Ovary (tissue), 9 donors: ENCODE results near the gene SIK2. TPM values are rescaled to one million over a fixed set of nuclear protein-coding genes. Genes with fewer than 3 reads are reported as not detected.
"Not testable (repeated sequence)": the region's sequence is repeated elsewhere in the genome, so short reads cannot be mapped to it uniquely, and the experiment has no call there.

Experiments
- DNase-seq, 5 donors: peaks; one replicate each; pipeline ENCODE4 v3.0.0-alpha.2; 2019 to 2020
- H3K27ac ChIP-seq, 2 donors: fragments of 200-600 bp; one replicate each; pipeline versions ENCODE4 v1.5.1 to v1.8.0; 2019 to 2022
- H3K27me3 ChIP-seq: fragments of 200-600 bp; one replicate; pipeline ENCODE4 v1.8.0; 2022
- H3K36me3 ChIP-seq: fragments of 200-600 bp; sonication (generic); one replicate; pipeline ENCODE4 v1.5.1; 2019
- H3K4me1 ChIP-seq: one replicate; pipeline ENCODE4 v1.8.1; 2013; ENCODE audit warnings: mild to moderate bottlenecking, moderate library complexity; ENCODE audit not compliant: insufficient read depth
- H3K4me3 ChIP-seq: fragments of 200-600 bp; sonication (generic); one replicate; pipeline ENCODE4 v1.5.1; 2017
- H3K9me3 ChIP-seq, 2 donors: fragments of 200-600 bp in 1 of 2; sonication (generic) in 1 of 2; one replicate each; pipeline versions ENCODE4 v1.5.1 to v1.8.1; 2013 to 2019; ENCODE audit warnings: mild to moderate bottlenecking in 1 of 2, moderate library complexity in 1 of 2
- CTCF ChIP-seq, 3 donors: fragments of 450-650 bp in 2 of 3; fragments of 200-600 bp in 1 of 3; IDR thresholded peaks; one replicate each; pipeline versions ENCODE4 v1.5.1 to v1.8.0; 2016 to 2022; ENCODE audit warnings: antibody characterized with exemption in 3 of 3, mild to moderate bottlenecking in 1 of 3
- EP300 ChIP-seq: sonication (generic); formaldehyde crosslinking; IDR thresholded peaks from one replicate; pipeline ENCODE4 v1.6.1; 2017; ENCODE audit warnings: antibody characterized with exemption
- POLR2A ChIP-seq: fragments of 450-650 bp; IDR thresholded peaks from one replicate; pipeline ENCODE4 v1.6.1; 2017; ENCODE audit warnings: antibody characterized with exemption, mild to moderate bottlenecking, moderate library complexity
- WGBS, 3 donors: extraction: QIAGEN DNeasy Blood & Tissue Kit in 1 of 3; methylation state at CpG; one replicate each; pipeline versions ENCODE4 v1.1.5 to v1.1.7; 2013 to 2017; 5-methylcytosine and 5-hydroxymethylcytosine counted together
- intact Hi-C, 4 donors: fragments of 100-400 bp; cut with DNase I; formaldehyde crosslinking; loops; one replicate each; pipeline versions ENCODE4 v1.11.0 to v1.15.1; 2022 to 2023
- polyA plus RNA-seq, 2 donors: library from polyadenylated mRNA; stranded (reverse); fragments of 200-250 nt in 1 of 2; fragments of 350-450 nt in 1 of 2; fragmentation: Illumina TruSeq in 1 of 2; extraction: RNeasy Lipid Tissue Mini Kit (QIAGEN cat#74804) in 1 of 2; gene quantifications; one replicate each; pipeline ENCODE4 v1.2.3, GENCODE V29; 2013 to 2014
- total RNA-seq, 7 donors: library from RNA; depleted of rRNA in 2 of 7; stranded (reverse); fragments of >200 nt in 2 of 7; fragmentation: NEBNext Ultra II Directional in 3 of 7; extraction: Animal tissue kit (Norgen Biotek cat#: 25700) in 3 of 7; gene quantifications; one replicate each; pipeline versions ENCODE4 v1.1.0 to v1.2.4, GENCODE V29; 2016 to 2023
- donor health status: DM: no; HTN: no; CAD: no; lungs with moderate emphysema.
- donor health status: DM: no; HTN: no; CAD: no.
- donor health status: Bipolar disorder and iron deficiency.
- donor health status: DM: yes; HTN: yes; CAD: no.
- donor health status: DM: no; HTN: no; CAD: no.
- donor health status: DM: yes; HTN: yes; CAD: no.

The SIK2 gene
- total and polyA plus RNA-seq, 9 donors = 13.7 to 50.5 (median 26.8) TPM

DNA sequence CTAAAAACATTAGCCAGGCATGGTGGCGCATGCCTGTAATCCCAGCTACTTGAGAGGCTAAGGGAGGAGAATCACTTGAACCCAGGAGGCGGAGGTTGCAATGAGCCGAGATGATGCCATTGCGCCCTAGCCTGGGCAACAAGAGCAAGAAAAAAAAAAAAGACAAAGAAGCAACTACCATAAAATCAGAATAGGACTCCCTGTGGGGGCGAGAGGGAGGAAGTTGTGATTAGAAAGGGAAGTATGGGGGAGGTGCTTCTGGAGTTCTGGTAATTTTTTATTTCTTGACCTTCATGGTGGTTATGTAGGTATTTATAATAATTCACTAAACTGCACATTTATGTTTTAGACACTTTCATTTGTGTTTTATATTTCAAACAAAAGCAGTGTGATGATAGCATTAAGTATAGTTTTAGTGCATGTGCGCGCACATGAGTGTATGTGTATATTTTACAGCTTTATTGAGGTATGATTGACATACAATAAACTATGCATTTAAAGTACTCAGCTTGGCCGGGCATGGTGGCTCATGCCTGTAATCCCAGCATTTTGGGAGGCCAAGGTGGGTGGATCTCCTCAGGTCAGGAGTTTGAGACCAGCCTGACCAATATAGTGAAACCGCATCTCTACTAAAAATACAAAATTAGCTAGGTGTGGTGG, 43.5 kb downstream of the SIK2 start:
- H3K27ac ChIP-seq = no peak overlapping the region
- peaks cover 1% of the 10 kb centered on the region for H3K4me1 ChIP-seq
- H3K9me3 ChIP-seq = no peaks in the 10 kb centered on the region
- H3K4me3 ChIP-seq = no peak overlapping the region
- intact Hi-C loops = no loop called here
- TF ChIP-seq POLR2A (no peak), CTCF (IDR thresholded peaks at IDR 0.05) (no peak), EP300 (no peak)
- DNase-seq = no peak
- no peaks in the 10 kb centered on the region for H3K27me3 ChIP-seq
- 94 to 98% (median 95%) methylated on average over 9 of the region's 9 CpGs for WGBS, 3 donors
- no peaks in the 10 kb centered on the region for H3K36me3 ChIP-seq

GRCh38 chr11:111651336-111651735, 49.1 kb downstream of the SIK2 start:
- intact Hi-C loops, H3K36me3 ChIP-seq, H3K4me3 ChIP-seq, H3K9me3 ChIP-seq, H3K27ac ChIP-seq, H3K27me3 ChIP-seq, DNase-seq, H3K4me1 ChIP-seq: not testable (repeated sequence)
- WGBS, 3 donors = 95 to 96% (median 95%) methylated on average over 5 of the region's 5 CpGs

DNA sequence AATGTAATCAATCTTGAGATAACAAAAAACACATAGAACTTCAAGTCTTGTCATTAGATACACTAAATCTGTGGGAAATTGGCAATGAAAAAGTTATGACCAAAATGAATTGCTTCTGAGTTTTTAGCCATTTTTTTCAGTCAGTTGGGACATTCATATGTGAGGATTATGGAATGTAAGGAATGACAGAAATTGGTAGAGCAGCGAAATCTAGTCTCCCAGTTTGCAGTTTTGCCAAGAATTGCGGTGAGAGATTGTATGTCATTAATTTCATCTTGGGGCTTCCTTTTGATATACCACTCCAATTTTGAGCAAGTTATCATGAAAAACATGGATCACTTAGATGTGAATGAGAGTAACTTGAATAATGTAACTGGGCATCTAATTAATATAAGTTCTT, 49.9 kb downstream of the SIK2 start:
- H3K36me3 ChIP-seq = no peaks in the 10 kb centered on the region
- intact Hi-C loops = no loop called here
- H3K4me1 ChIP-seq = no peaks in the 10 kb centered on the region
- H3K4me3 ChIP-seq = no peak overlapping the region
- no peak for TF ChIP-seq CTCF (IDR thresholded peaks at IDR 0.05)
- no peak for TF ChIP-seq POLR2A
- no peak for TF ChIP-seq EP300
- no peaks in the 10 kb centered on the region for H3K9me3 ChIP-seq
- no peak overlapping the region for H3K27ac ChIP-seq
- no peak for DNase-seq
- H3K27me3 ChIP-seq = no peaks in the 10 kb centered on the region
- 38 to 67% (median 65%) methylated on average over 2 of the region's 2 CpGs for WGBS, 3 donors

GRCh38 chr11:111654601-111655000, 52.4 kb downstream of the SIK2 start:
- no peak for TF ChIP-seq CTCF (IDR thresholded peaks at IDR 0.05)
- TF ChIP-seq POLR2A = no peak
- no peak for TF ChIP-seq EP300
- Histone ChIP-seq H3K27me3 (no peaks in the 10 kb centered on the region), H3K36me3 (no peaks in the 10 kb centered on the region), H3K9me3 (no peaks in the 10 kb centered on the region), H3K4me1 (peaks cover 2% of the 10 kb centered on the region), H3K27ac (no peak overlapping the region), H3K4me3 (no peak overlapping the region)
- no peak for DNase-seq
- intact Hi-C loops = no loop called here

DNA sequence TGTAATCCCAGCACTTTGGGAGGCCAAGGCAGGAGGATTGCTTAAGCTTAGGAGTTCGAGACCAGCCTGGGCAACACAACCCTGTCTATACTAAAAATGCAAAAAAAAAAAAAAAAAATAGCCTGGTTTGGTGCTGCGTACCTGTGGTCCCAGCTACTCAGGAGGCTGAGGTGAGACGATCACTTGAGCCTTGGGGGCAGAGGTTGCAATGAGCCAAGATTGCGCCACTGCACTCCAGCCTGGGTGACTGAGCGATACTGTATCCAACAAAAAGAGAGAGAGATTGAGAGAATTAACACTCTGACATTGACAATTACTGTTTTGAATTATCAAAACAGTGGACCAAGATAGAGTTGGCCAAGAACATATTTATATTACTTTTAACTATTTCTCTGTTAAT, 53.7 kb downstream of the SIK2 start:
- no peak for TF ChIP-seq EP300
- no peak for TF ChIP-seq CTCF (IDR thresholded peaks at IDR 0.05)
- TF ChIP-seq POLR2A = no peak
- no peak for DNase-seq
- Histone ChIP-seq H3K9me3 (no peaks in the 10 kb centered on the region), H3K36me3 (no peaks in the 10 kb centered on the region), H3K27me3 (no peaks in the 10 kb centered on the region), H3K4me3 (no peak overlapping the region), H3K4me1 (peaks cover 2% of the 10 kb centered on the region), H3K27ac (no peak overlapping the region)
- intact Hi-C loops = no loop called here
- WGBS, 3 donors = 96 to 98% (median 97%) methylated on average over 5 of the region's 5 CpGs

DNA sequence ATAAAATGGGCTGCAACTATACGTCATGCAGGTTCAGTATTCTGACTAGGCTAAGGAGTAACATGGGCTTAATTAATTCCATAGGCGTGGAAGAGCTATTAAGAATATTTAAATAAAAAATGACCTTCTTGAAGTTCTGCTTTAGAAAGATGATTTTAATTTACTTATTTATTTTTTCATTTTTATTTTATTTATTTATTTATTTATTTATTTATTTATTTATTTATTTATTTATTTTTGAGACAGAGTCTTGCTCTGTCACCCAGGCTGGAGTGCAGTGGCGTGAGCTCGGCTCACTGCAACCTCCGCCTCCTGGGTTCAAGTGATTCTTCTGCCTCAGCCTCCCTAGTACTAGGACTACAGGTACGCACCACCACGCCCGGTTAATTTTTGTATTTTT, 55.7 kb downstream of the SIK2 start:
- 98% methylated on average over 8 of the region's 8 CpGs for WGBS, 3 donors
- H3K27ac ChIP-seq, H3K27me3 ChIP-seq, H3K9me3 ChIP-seq, H3K36me3 ChIP-seq, DNase-seq, H3K4me1 ChIP-seq, intact Hi-C loops, H3K4me3 ChIP-seq: not testable (repeated sequence)

- 96 to 100% (median 97%) methylated on average over 3 of the region's 3 CpGs for WGBS, 3 donors
- H3K4me1 ChIP-seq, H3K4me3 ChIP-seq, H3K27me3 ChIP-seq, H3K9me3 ChIP-seq, H3K27ac ChIP-seq, intact Hi-C loops, DNase-seq, H3K36me3 ChIP-seq: not testable (repeated sequence)
Observed at GRCh38 chr11:111658493-111658892, 56.2 kb downstream of the SIK2 start.
